Adrenal gland (tissue), 12 donors: ENCODE data around the gene TXNDC11. TPM values are rescaled to one million over a fixed set of nuclear protein-coding genes. Genes with fewer than 3 reads are reported as not detected.

Source experiments
- DNase-seq, 7 donors: peaks; one replicate each; pipeline ENCODE4 v3.0.0-alpha.2; 2019 to 2020
- H3K27ac ChIP-seq, 5 donors: fragments of 200-600 bp; sonication (generic) in 4 of 5; 1 replicate in 3 of 5; 2 replicates in 2 of 5; pipeline versions ENCODE4 v1.5.1 to v1.8.0; 2016 to 2020; ENCODE audit warnings: mild to moderate bottlenecking in 1 of 5
- H3K27me3 ChIP-seq: fragments of 200-600 bp; 2 replicates; pipeline ENCODE4 v1.8.0; 2021
- H3K36me3 ChIP-seq, 2 donors: fragments of 200-600 bp; replicated peaks in 1 of 2; 1 replicate in 1 of 2; 2 replicates in 1 of 2; pipeline versions ENCODE4 v1.5.1 to v1.8.0; 2018 to 2022
- H3K4me1 ChIP-seq, 2 donors: fragments of 200-600 bp; replicated peaks in 1 of 2; 1 replicate in 1 of 2; 2 replicates in 1 of 2; pipeline versions ENCODE4 v1.5.1 to v1.8.0; 2018 to 2021
- H3K4me3 ChIP-seq, 4 donors: fragments of 200-600 bp; sonication (generic) in 3 of 4; one replicate each; pipeline ENCODE4 v1.5.1; 2016 to 2018
- H3K9me3 ChIP-seq, 3 donors: fragments of 200-600 bp; sonication (generic) in 1 of 3; replicated peaks in 1 of 3; 1 replicate in 2 of 3; 2 replicates in 1 of 3; pipeline versions ENCODE4 v1.5.1 to v1.8.0; 2016 to 2021
- CTCF ChIP-seq, 6 experiments: fragments of 450-650 bp in 4 of 6; fragments of 200-600 bp in 2 of 6; sonication (generic) in 1 of 6; IDR thresholded peaks; 1 replicate in 5 of 6; 2 replicates in 1 of 6; pipeline versions ENCODE4 v1.5.1 to v1.8.0; 2016 to 2021; ENCODE audit warnings: antibody characterized with exemption in 6 of 6, mild to moderate bottlenecking in 2 of 6, moderate library complexity in 1 of 6
- POLR2A ChIP-seq, 2 donors: fragments of 450-650 bp; IDR thresholded peaks; one replicate each; pipeline ENCODE4 v1.6.1; 2017; ENCODE audit warnings: antibody characterized with exemption in 2 of 2, mild to moderate bottlenecking in 2 of 2, moderate library complexity in 1 of 2
- WGBS, 4 donors: extraction: QIAGEN DNeasy Blood & Tissue Kit in 2 of 4; methylation state at CpG; one replicate each; pipeline versions ENCODE4 v1.1.5 to v1.1.7; 2013 to 2017; 5-methylcytosine and 5-hydroxymethylcytosine counted together
- intact Hi-C, 2 donors: fragments of 100-400 bp; cut with DNase I; formaldehyde crosslinking; loops; one replicate each; pipeline versions ENCODE4 v1.14.1 to v1.15.0; 2022 to 2023
- polyA plus RNA-seq, 3 donors: library from polyadenylated mRNA; stranded (reverse); fragments of 200-250 nt in 2 of 3; fragments of 350-450 nt in 1 of 3; fragmentation: Illumina TruSeq in 1 of 3; extraction: RNeasy Lipid Tissue Mini Kit (QIAGEN cat#74804) in 1 of 3; gene quantifications; one replicate each; pipeline ENCODE4 v1.2.3, GENCODE V29; 2013 to 2014
- total RNA-seq, 9 donors: library from RNA; depleted of rRNA in 4 of 9; stranded (reverse); fragments of >200 nt in 4 of 9; fragments of 120-200 nt in 1 of 9; fragmentation: NEBNext Ultra II Directional in 1 of 9; extraction: Animal tissue kit (Norgen Biotek cat#: 25700) in 1 of 9; gene quantifications; one replicate each; pipeline versions ENCODE4 v1.1.0 to v1.2.4, GENCODE V29; 2013 to 2023
- donor health status: healthy with polysubstance abuse.
- donor health status: Bipolar disorder and iron deficiency.
- donor health status: DM: yes; HTN: yes; CAD: no.
- donor health status: DM: no; HTN: no; CAD: no.
- donor health status: DM: no; HTN: no; CAD: no.
- donor health status: DM: yes; HTN: yes; CAD: no.

TXNDC11 gene
- total and polyA plus RNA-seq, 12 donors = 33.5 to 78.1 (median 50.4) TPM

GRCh38 chr16:11691771-11692170 lies 50.9 kb downstream of the TXNDC11 start:
- H3K4me1 ChIP-seq = peaks cover 8 to 21% of the 10 kb centered on the region in 2 donors
- H3K27ac ChIP-seq = no peak overlapping the region
- no peaks in the 10 kb centered on the region for H3K27me3 ChIP-seq
- intact Hi-C loops = no loop called here
- TF ChIP-seq CTCF (IDR thresholded peaks at IDR 0.05) (no peak), POLR2A (IDR thresholded peaks at IDR 0.05) (no peak)
- no peak overlapping the region for H3K4me3 ChIP-seq
- peak in 2 of 7 donors; percentile 20 to 49 for DNase-seq
- 89 to 96% (median 93%) methylated on average over 3 to 15 of the region's 15 CpGs for WGBS, 4 donors
- H3K36me3 ChIP-seq = peaks cover 0 to 59% of the 10 kb centered on the region in 2 donors
- H3K9me3 ChIP-seq = no peaks in the 10 kb centered on the region

GRCh38 chr16:11691235-11691634 lies 51.4 kb downstream of the TXNDC11 start:
- H3K27ac ChIP-seq = no peak overlapping the region
- intact Hi-C loops = no loop called here
- H3K9me3 ChIP-seq = no peaks in the 10 kb centered on the region
- TF ChIP-seq POLR2A (IDR thresholded peaks at IDR 0.05) (no peak), CTCF (IDR thresholded peaks at IDR 0.05) (no peak)
- DNase-seq = peak in 1 of 7 donors; percentile 13
- H3K27me3 ChIP-seq = no peaks in the 10 kb centered on the region
- peaks cover 8 to 21% of the 10 kb centered on the region in 2 donors for H3K4me1 ChIP-seq
- 92 to 97% (median 95%) methylated on average over 5 of the region's 5 CpGs for WGBS, 4 donors
- no peak overlapping the region for H3K4me3 ChIP-seq
- peaks cover 0 to 59% of the 10 kb centered on the region in 2 donors for H3K36me3 ChIP-seq

GRCh38 chr16:11689031-11689840 lies 53.4 kb downstream of the TXNDC11 start:
- H3K4me3 ChIP-seq = no peak overlapping the region
- intact Hi-C loops = no loop called here
- no peaks in the 10 kb centered on the region for H3K9me3 ChIP-seq
- H3K4me1 ChIP-seq = peaks cover 8 to 21% of the 10 kb centered on the region in 2 donors
- TF ChIP-seq POLR2A (IDR thresholded peaks at IDR 0.05) (no peak), CTCF (IDR thresholded peaks at IDR 0.05) (no peak)
- DNase-seq = peak in 1 of 7 donors; percentile 15
- WGBS, 4 donors = 68 to 81% (median 74%) methylated on average over 3 of the region's 3 CpGs
- H3K27me3 ChIP-seq = no peaks in the 10 kb centered on the region
- peaks cover 0 to 58% of the 10 kb centered on the region in 2 donors for H3K36me3 ChIP-seq
- peak overlapping the region in 1 of 5 donors; percentile 25 for H3K27ac ChIP-seq

- 75 to 91% (median 89%) methylated on average over 1 of the region's 1 CpG for WGBS, 4 donors
- Histone ChIP-seq H3K36me3 (peaks cover 0 to 64% of the 10 kb centered on the region in 2 donors), H3K27ac (no peak overlapping the region), H3K9me3 (no peaks in the 10 kb centered on the region), H3K4me1 (peaks cover 8 to 21% of the 10 kb centered on the region in 2 donors), H3K4me3 (no peak overlapping the region), H3K27me3 (no peaks in the 10 kb centered on the region)
- intact Hi-C loops = no loop called here
- no peak for TF ChIP-seq CTCF (IDR thresholded peaks at IDR 0.05)
- TF ChIP-seq POLR2A (IDR thresholded peaks at IDR 0.05) = no peak
- no peak for DNase-seq
These were observed 54.2 kb downstream of the TXNDC11 start for GRCh38 chr16:11688520-11688886.
